SJCRH30 (cell line): ENCODE results near the gene ANKRD62. TPM values are rescaled to one million over a fixed set of nuclear protein-coding genes. Genes with fewer than 3 reads are reported as not detected.
A peak's percentile ranks its signal among the peaks of the same experiment; 100 is the strongest.

Experiments
- DNase-seq, 2 experiments: peaks; one replicate each; pipeline ENCODE4 v3.0.0-alpha.2; 2015 to 2020
- H3K27ac ChIP-seq: fragments of 250-450 bp; sonication (Bioruptor Pico); 2 replicates; pipeline ENCODE4 v1.5.1; 2020; ENCODE audit warnings: mild to moderate bottlenecking, moderate library complexity
- H3K27me3 ChIP-seq: fragments of 250-450 bp; sonication (Bioruptor Pico); 2 replicates; pipeline ENCODE4 v1.5.1; 2020; ENCODE audit warnings: mild to moderate bottlenecking, moderate library complexity
- H3K36me3 ChIP-seq: fragments of 250-450 bp; sonication (Bioruptor Pico); 2 replicates; pipeline ENCODE4 v1.5.1; 2020; ENCODE audit warnings: mild to moderate bottlenecking, moderate library complexity
- H3K4me1 ChIP-seq: fragments of 250-450 bp; sonication (Bioruptor Pico); 2 replicates; pipeline ENCODE4 v1.5.1; 2020; ENCODE audit warnings: mild to moderate bottlenecking, moderate library complexity
- H3K4me3 ChIP-seq: fragments of 250-450 bp; sonication (Bioruptor Pico); 2 replicates; pipeline ENCODE4 v1.5.1; 2020; ENCODE audit warnings: mild to moderate bottlenecking, moderate library complexity
- H3K9me3 ChIP-seq: fragments of 250-450 bp; sonication (Bioruptor Pico); replicated peaks from 2 replicates; pipeline ENCODE4 v1.5.1; 2020; ENCODE audit warnings: mild to moderate bottlenecking, moderate library complexity
- total RNA-seq: library from RNA; depleted of rRNA; stranded (reverse); fragments of >200 nt; shearing (Covaris generic); gene quantifications from 2 replicates; pipeline ENCODE4 v1.2.3, GENCODE V29; 2014; rRNA removed

ANKRD62 gene
- total RNA-seq = not detected in 2 replicates

- H3K27ac ChIP-seq = no peak within 1 kb of the TSS
- no peaks in the 10 kb centered on the region for H3K27me3 ChIP-seq
- DNase-seq = no peak
- no peaks in the 10 kb centered on the region for H3K9me3 ChIP-seq
- no peaks in the 10 kb centered on the region for H3K4me1 ChIP-seq
- no peaks in the 10 kb centered on the region for H3K36me3 ChIP-seq
- H3K4me3 ChIP-seq = no peak within 1 kb of the TSS
Observed at GRCh38 chr18:12093520-12094257, at the start of gene ANKRD62. ANKRD62 (plus strand) TSS chr18:12093843; CDS start chr18:12094018, 175 bp downstream.

- no peaks in the 10 kb centered on the region for H3K9me3 ChIP-seq
- H3K27me3 ChIP-seq = no peaks in the 10 kb centered on the region
- H3K36me3 ChIP-seq = no peaks in the 10 kb centered on the region
- no peak overlapping the region for H3K4me3 ChIP-seq
- no peak overlapping the region for H3K27ac ChIP-seq
- no peak for DNase-seq
- no peaks in the 10 kb centered on the region for H3K4me1 ChIP-seq
Observed at GRCh38 chr18:12044591-12044990, 49.1 kb upstream of the ANKRD62 start.

GRCh38 chr18:12046046-12046750, 47.4 kb upstream of the ANKRD62 start:
- Histone ChIP-seq H3K9me3 (no peaks in the 10 kb centered on the region), H3K27ac (no peak overlapping the region), H3K36me3 (no peaks in the 10 kb centered on the region), H3K4me3 (no peak overlapping the region), H3K27me3 (no peaks in the 10 kb centered on the region), H3K4me1 (no peaks in the 10 kb centered on the region)
- no peak for DNase-seq

GRCh38 chr18:12046751-12047335, 46.8 kb upstream of the ANKRD62 start:
- no peaks in the 10 kb centered on the region for H3K27me3 ChIP-seq
- no peak overlapping the region for H3K27ac ChIP-seq
- no peaks in the 10 kb centered on the region for H3K9me3 ChIP-seq
- no peaks in the 10 kb centered on the region for H3K36me3 ChIP-seq
- no peaks in the 10 kb centered on the region for H3K4me1 ChIP-seq
- H3K4me3 ChIP-seq = no peak overlapping the region
- DNase-seq = no peak

- no peaks in the 10 kb centered on the region for H3K27me3 ChIP-seq
- no peak overlapping the region for H3K27ac ChIP-seq
- no peaks in the 10 kb centered on the region for H3K9me3 ChIP-seq
- H3K4me1 ChIP-seq = no peaks in the 10 kb centered on the region; the same call in 1 of the 2 replicates
- H3K4me3 ChIP-seq = no peak overlapping the region
- no peak for DNase-seq
- H3K36me3 ChIP-seq = no peaks in the 10 kb centered on the region
Observed at GRCh38 chr18:12048010-12048826, 45.4 kb upstream of the ANKRD62 start.

- Histone ChIP-seq H3K4me3 (no peak overlapping the region), H3K9me3 (no peaks in the 10 kb centered on the region), H3K36me3 (no peaks in the 10 kb centered on the region), H3K27me3 (no peaks in the 10 kb centered on the region), H3K27ac (no peak overlapping the region), H3K4me1 (no peaks in the 10 kb centered on the region; the same call in 1 of the 2 replicates)
- DNase-seq = no peak
Observed at GRCh38 chr18:12048827-12049175, 44.8 kb upstream of the ANKRD62 start.

- no peaks in the 10 kb centered on the region; the same call in 1 of the 2 replicates for H3K4me1 ChIP-seq
- H3K27me3 ChIP-seq = no peaks in the 10 kb centered on the region
- H3K4me3 ChIP-seq = no peak overlapping the region
- H3K27ac ChIP-seq = no peak overlapping the region
- H3K36me3 ChIP-seq = no peaks in the 10 kb centered on the region
- H3K9me3 ChIP-seq = no peaks in the 10 kb centered on the region
- DNase-seq = no peak
Observed at GRCh38 chr18:12049978-12050811, 43.4 kb upstream of the ANKRD62 start.

GRCh38 chr18:12052866-12053265, 40.8 kb upstream of the ANKRD62 start:
- H3K27me3 ChIP-seq = no peaks in the 10 kb centered on the region
- no peaks in the 10 kb centered on the region for H3K9me3 ChIP-seq
- no peaks in the 10 kb centered on the region for H3K36me3 ChIP-seq
- H3K27ac ChIP-seq = no peak overlapping the region
- no peak overlapping the region for H3K4me3 ChIP-seq
- DNase-seq = peak; percentile 24 to 49
- H3K4me1 ChIP-seq = no peaks in the 10 kb centered on the region; the same call in 1 of the 2 replicates

GRCh38 chr18:12053289-12053688, 40.4 kb upstream of the ANKRD62 start:
- H3K4me1 ChIP-seq = no peaks in the 10 kb centered on the region; the same call in 1 of the 2 replicates
- H3K9me3 ChIP-seq = no peaks in the 10 kb centered on the region
- no peak overlapping the region for H3K27ac ChIP-seq
- H3K36me3 ChIP-seq = no peaks in the 10 kb centered on the region
- H3K27me3 ChIP-seq = no peaks in the 10 kb centered on the region
- no peak overlapping the region for H3K4me3 ChIP-seq
- no peak for DNase-seq

- Histone ChIP-seq H3K9me3 (no peaks in the 10 kb centered on the region), H3K4me3 (no peak overlapping the region), H3K27me3 (no peaks in the 10 kb centered on the region), H3K36me3 (no peaks in the 10 kb centered on the region), H3K4me1 (no peaks in the 10 kb centered on the region; the same call in 1 of the 2 replicates), H3K27ac (no peak overlapping the region)
- DNase-seq = no peak
Observed at GRCh38 chr18:12056034-12056883, 37.4 kb upstream of the ANKRD62 start.

GRCh38 chr18:12056884-12057402, 36.7 kb upstream of the ANKRD62 start:
- H3K27me3 ChIP-seq = no peaks in the 10 kb centered on the region
- no peak for DNase-seq

GRCh38 chr18:12057419-12058039, 36.1 kb upstream of the ANKRD62 start:
- no peaks in the 10 kb centered on the region for H3K36me3 ChIP-seq
- H3K27me3 ChIP-seq = no peaks in the 10 kb centered on the region
- DNase-seq = no peak
- no peaks in the 10 kb centered on the region; the same call in 1 of the 2 replicates for H3K4me1 ChIP-seq
- no peak overlapping the region for H3K27ac ChIP-seq
- no peak overlapping the region for H3K4me3 ChIP-seq
- H3K9me3 ChIP-seq = no peaks in the 10 kb centered on the region

More at GRCh38 chr18:12056884-12057402, 36.7 kb upstream of the ANKRD62 start:
- Histone ChIP-seq H3K4me3 (no peak overlapping the region), H3K27ac (no peak overlapping the region), H3K36me3 (no peaks in the 10 kb centered on the region), H3K4me1 (no peaks in the 10 kb centered on the region; the same call in 1 of the 2 replicates), H3K9me3 (no peaks in the 10 kb centered on the region)
